AG10803 (cell line): ENCODE data around the gene VAV2.

ENCODE experiments used
- DNase-seq: peaks from one replicate; pipeline ENCODE4 v3.0.0; 2010; ENCODE audit warnings: low read depth
- H3K4me3 ChIP-seq: 2 replicates; pipeline ENCODE4 v1.5.1; 2011; ENCODE audit warnings: mild to moderate bottlenecking, low read length, control low read depth
- CTCF ChIP-seq: conservative IDR thresholded peaks from 2 replicates; pipeline ENCODE4 v1.5.1; 2011; ENCODE audit warnings: mild to moderate bottlenecking, low read length, control low read depth, inconsistent platforms

The VAV2 gene

DNA sequence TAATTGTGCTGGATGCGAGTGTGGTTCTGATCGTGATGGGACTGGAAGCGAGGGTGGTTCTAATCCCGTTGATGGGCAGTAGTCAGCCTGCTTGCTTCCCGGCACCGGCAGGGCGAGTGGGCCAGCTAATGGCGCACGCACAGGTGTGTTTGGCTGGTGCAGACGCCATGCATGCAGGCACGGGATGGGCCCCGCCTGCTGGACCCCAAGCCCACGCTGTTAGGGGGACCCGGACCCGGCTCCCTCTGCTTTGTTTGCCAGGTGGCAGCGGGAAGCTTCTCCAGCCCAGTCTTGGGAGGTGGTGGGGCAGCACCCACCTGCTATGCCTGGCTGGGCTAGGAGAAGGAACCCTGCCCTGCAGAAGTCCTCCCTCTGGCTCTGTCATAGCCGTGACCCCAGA is 70.3 kb downstream of the VAV2 start:
- TF ChIP-seq CTCF = no peak
- DNase-seq = no peak
- H3K4me3 ChIP-seq = no peak overlapping the region

- no peak for DNase-seq
- TF ChIP-seq CTCF = no peak
- no peak overlapping the region for H3K4me3 ChIP-seq
These were observed 71.7 kb downstream of the VAV2 start for GRCh38 chr9:133920471-133920870.

DNA sequence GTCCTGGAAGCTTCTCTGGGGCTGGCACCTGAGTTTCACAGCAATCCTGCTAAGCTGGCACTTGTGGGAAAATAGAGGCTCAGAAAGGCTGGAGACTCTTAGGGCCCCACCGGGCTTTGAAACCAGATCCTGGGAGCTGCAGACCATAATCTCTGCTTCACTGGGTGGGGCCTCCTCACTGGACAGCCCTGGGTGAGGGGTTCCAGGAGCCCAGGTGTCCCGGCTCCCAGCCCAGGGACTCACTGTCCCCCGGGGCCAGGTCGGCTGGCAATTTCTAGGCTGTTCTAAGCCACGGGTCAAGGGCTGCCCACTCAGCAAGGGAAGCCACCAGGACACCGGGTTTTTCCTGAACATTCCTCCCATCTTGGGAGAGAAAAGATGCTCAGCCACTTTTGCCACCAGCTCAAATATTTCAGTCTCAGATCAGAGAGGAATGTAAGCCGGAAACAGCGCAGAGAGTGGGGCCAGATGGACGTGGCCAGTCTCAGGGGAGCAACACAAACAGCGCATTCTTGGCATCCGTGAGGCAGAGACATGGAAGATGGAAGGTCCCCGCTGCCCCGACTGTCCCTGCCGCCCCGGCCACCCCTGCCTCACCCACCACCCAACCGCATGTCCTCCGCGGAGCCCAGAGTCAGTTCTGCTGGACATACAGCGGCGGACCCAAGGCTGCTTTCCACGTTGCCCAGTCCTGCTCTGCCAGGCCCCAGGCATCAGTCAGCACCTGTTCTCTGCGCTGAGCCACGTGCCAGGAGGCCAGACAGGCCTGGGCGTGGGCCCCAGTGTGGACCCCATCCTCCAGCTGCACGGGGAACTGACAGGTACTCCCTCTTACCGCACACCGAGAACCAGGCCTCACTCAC is 72.6 kb downstream of the VAV2 start:
- TF ChIP-seq CTCF = no peak
- DNase-seq = no peak

GRCh38 chr9:133918111-133918813 is 73.9 kb downstream of the VAV2 start:
- H3K4me3 ChIP-seq = no peak overlapping the region
- DNase-seq = no peak
- TF ChIP-seq CTCF = no peak

More for the DNA sequence above, 72.6 kb downstream of the VAV2 start:
- H3K4me3 ChIP-seq = no peak overlapping the region

DNA sequence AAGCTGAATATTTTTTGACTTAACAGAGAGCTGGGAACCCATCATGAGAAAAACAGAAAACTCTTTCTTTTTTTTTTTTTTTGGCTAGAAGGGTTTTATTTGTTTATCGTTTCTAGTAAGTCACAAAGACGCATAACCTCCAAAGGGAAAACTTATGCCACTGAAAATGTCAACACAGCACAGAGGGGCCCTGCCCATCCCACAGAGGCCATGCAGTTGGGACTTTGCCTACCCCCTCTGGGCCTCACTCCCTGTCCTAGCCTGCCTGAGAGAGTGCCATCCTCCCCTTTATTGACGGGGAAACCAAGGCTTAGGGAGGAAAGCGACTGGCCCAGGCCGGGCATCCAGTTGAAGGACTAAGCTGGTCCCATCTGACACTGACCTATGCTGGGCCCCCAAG is 74.7 kb downstream of the VAV2 start:
- DNase-seq = no peak
- H3K4me3 ChIP-seq = no peak overlapping the region
- TF ChIP-seq CTCF = no peak

DNA sequence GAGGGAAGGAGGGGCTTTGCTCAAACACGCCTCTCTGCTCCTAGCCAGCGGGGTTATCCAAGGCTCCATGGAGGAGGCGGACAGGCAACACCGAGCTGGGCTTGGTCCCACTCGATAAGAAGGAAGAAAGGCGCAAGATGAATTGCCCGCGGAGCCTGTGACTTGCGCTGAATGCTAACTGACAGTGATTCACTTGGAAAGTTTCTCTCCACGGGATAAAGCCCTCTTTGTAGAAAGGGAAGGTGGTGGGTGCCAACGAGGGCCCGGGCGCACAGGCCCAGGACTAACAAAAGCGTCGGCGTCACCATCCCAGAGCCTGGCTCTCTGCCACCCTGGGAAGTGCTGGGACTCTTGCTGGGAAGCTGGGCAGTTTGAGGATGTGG is 76.0 kb downstream of the VAV2 start:
- TF ChIP-seq CTCF = no peak
- DNase-seq = no peak
- H3K4me3 ChIP-seq = no peak overlapping the region
